NCI-H187 (cell line): ENCODE results near the gene HUS1B.
"Not testable (repeated sequence)": the region's sequence is repeated elsewhere in the genome, so short reads cannot be mapped to it uniquely, and the experiment has no call there.

Experiments
- DNase-seq, 2 experiments: peaks; one replicate each; lab custom pipeline; 2025; lab: John Stamatoyannopoulos, UW

HUS1B gene

GRCh38 chr6:656460-657252, at the start of gene HUS1B:
TSS of gene HUS1B (minus strand) at chr6:657100. CDS start at chr6:656944, 156 bp downstream.
- DNase-seq: no peak

- no peak for DNase-seq
Observed at GRCh38 chr6:706146-706545, 49.2 kb upstream of the HUS1B start.

- DNase-seq: no peak
Observed at GRCh38 chr6:705047-705446, 48.1 kb upstream of the HUS1B start.

GRCh38 chr6:704046-704445, 47.1 kb upstream of the HUS1B start:
- no peak for DNase-seq

GRCh38 chr6:703552-703951, 46.7 kb upstream of the HUS1B start:
- DNase-seq: no peak

- no peak for DNase-seq
Observed at GRCh38 chr6:701700-702479, 45.0 kb upstream of the HUS1B start.

GRCh38 chr6:701215-701614, 44.3 kb upstream of the HUS1B start:
- DNase-seq: no peak

GRCh38 chr6:700490-700889, 43.6 kb upstream of the HUS1B start:
- no peak for DNase-seq

- no peak for DNase-seq
Observed at GRCh38 chr6:699319-699718, 42.4 kb upstream of the HUS1B start.

GRCh38 chr6:694431-695126, 37.7 kb upstream of the HUS1B start:
- DNase-seq: not testable (repeated sequence)

- DNase-seq: no peak
Observed at GRCh38 chr6:693723-694009, 36.8 kb upstream of the HUS1B start.

GRCh38 chr6:692858-693722, 36.2 kb upstream of the HUS1B start, which contains the start of gene EXOC2:
TSS of gene EXOC2 (minus strand) at chr6:693139. CDS start at chr6:637818, 55,321 bp downstream.
- peak; percentile 46 to 68 for DNase-seq

- DNase-seq: peak in 1 of 2 experiments; percentile 10
Observed at GRCh38 chr6:692356-692851, 35.5 kb upstream of the HUS1B start.

GRCh38 chr6:689223-689622, 32.3 kb upstream of the HUS1B start:
- DNase-seq: no peak

GRCh38 chr6:686497-686896, 29.6 kb upstream of the HUS1B start:
- DNase-seq: no peak

GRCh38 chr6:684831-685636, 28.1 kb upstream of the HUS1B start:
- no peak for DNase-seq

GRCh38 chr6:683742-684440, 27.0 kb upstream of the HUS1B start:
- peak; percentile 67 to 82 for DNase-seq

GRCh38 chr6:680666-681340, 23.9 kb upstream of the HUS1B start:
- DNase-seq: peak in 1 of 2 experiments; percentile 11

GRCh38 chr6:680251-680650, 23.4 kb upstream of the HUS1B start:
- no peak for DNase-seq
